HUES64 (cell line): ENCODE measurements around the gene TRIP6.

Experiments
- H3K27ac ChIP-seq: 2 replicates; pipeline ENCODE4 v1.7.0; 2013; ENCODE audit warnings: low read depth, low read length, inconsistent platforms
- H3K27me3 ChIP-seq: 2 replicates; pipeline ENCODE4 v1.6.1; 2013; ENCODE audit warnings: mild to moderate bottlenecking, low read length; ENCODE audit not compliant: insufficient read depth
- H3K36me3 ChIP-seq: 2 replicates; pipeline ENCODE4 v1.6.1; 2013; ENCODE audit warnings: mild to moderate bottlenecking, low read length; ENCODE audit not compliant: insufficient read depth
- H3K4me1 ChIP-seq: 2 replicates; pipeline ENCODE4 v1.6.1; 2013; ENCODE audit warnings: mild to moderate bottlenecking, low read length, moderate library complexity; ENCODE audit not compliant: insufficient read depth
- H3K4me3 ChIP-seq: 2 replicates; pipeline ENCODE4 v1.5.1; 2013; ENCODE audit warnings: mild to moderate bottlenecking, low read length, moderate library complexity
- H3K9ac ChIP-seq: 2 replicates; pipeline ENCODE4 v1.6.1; 2013; ENCODE audit warnings: mild to moderate bottlenecking, low read depth, low read length
- H3K9me3 ChIP-seq: 2 replicates; pipeline ENCODE4 v1.6.1; 2013; ENCODE audit warnings: low read depth, low read length; ENCODE audit not compliant: insufficient read depth
- WGBS: fragments of 150-250, 120-280 bp; methylation state at CpG from one replicate; pipeline ENCODE4 v1.1.7; 2013; ENCODE audit warnings: missing lambda C conversion rate; 5-methylcytosine and 5-hydroxymethylcytosine counted together

Gene TRIP6

GRCh38 chr7:100886142-100886935 lies 19.2 kb downstream of the TRIP6 start:
- Histone ChIP-seq H3K36me3 (peaks cover 74% of the 10 kb centered on the region), H3K9ac (no peak overlapping the region), H3K27ac (no peak overlapping the region), H3K4me3 (no peak overlapping the region), H3K4me1 (no peaks in the 10 kb centered on the region), H3K27me3 (no peaks in the 10 kb centered on the region), H3K9me3 (no peaks in the 10 kb centered on the region)
- 94% methylated on average over 27 of the region's 27 CpGs for WGBS

- Histone ChIP-seq H3K27ac (no peak overlapping the region), H3K9me3 (no peaks in the 10 kb centered on the region), H3K4me3 (no peak overlapping the region), H3K27me3 (no peaks in the 10 kb centered on the region), H3K4me1 (no peaks in the 10 kb centered on the region), H3K36me3 (peaks cover 67% of the 10 kb centered on the region), H3K9ac (no peak overlapping the region)
- 93% methylated on average over 25 of the region's 25 CpGs for WGBS
These were observed 19.8 kb downstream of the TRIP6 start for GRCh38 chr7:100886936-100887515.

- Histone ChIP-seq H3K9ac (no peak overlapping the region), H3K36me3 (peaks cover 60% of the 10 kb centered on the region), H3K4me1 (no peaks in the 10 kb centered on the region), H3K9me3 (no peaks in the 10 kb centered on the region), H3K27ac (peak overlapping the region; percentile 34; the same call in 1 of the 2 replicates), H3K27me3 (no peaks in the 10 kb centered on the region), H3K4me3 (peak overlapping the region; percentile 91)
- 82% methylated on average over 21 of the region's 21 CpGs for WGBS
These were observed 20.5 kb downstream of the TRIP6 start for GRCh38 chr7:100887516-100888290.

GRCh38 chr7:100888291-100888987 lies 21.3 kb downstream of the TRIP6 start:
- peaks cover 53% of the 10 kb centered on the region for H3K36me3 ChIP-seq
- peak overlapping the region; percentile 88 for H3K27ac ChIP-seq
- H3K9me3 ChIP-seq = no peaks in the 10 kb centered on the region
- H3K4me1 ChIP-seq = no peaks in the 10 kb centered on the region
- H3K27me3 ChIP-seq = no peaks in the 10 kb centered on the region
- peak overlapping the region; percentile 91 for H3K4me3 ChIP-seq
- WGBS = 83% methylated on average over 18 of the region's 18 CpGs
- H3K9ac ChIP-seq = peak overlapping the region; percentile 96

GRCh38 chr7:100888988-100889750 lies 22.0 kb downstream of the TRIP6 start, which contains the start of gene UFSP1:
TSS of gene UFSP1 (minus strand) at chr7:100889715. CDS start at chr7:100889271, 444 bp downstream.
- Histone ChIP-seq H3K36me3 (peaks cover 45% of the 10 kb centered on the region), H3K9me3 (no peaks in the 10 kb centered on the region), H3K27ac (peak within 1 kb of the TSS; percentile 92), H3K9ac (peak within 1 kb of the TSS; percentile 96), H3K27me3 (no peaks in the 10 kb centered on the region; the same call in 1 of the 2 replicates), H3K4me1 (no peaks in the 10 kb centered on the region), H3K4me3 (peak within 1 kb of the TSS; percentile 91)
- 3% methylated on average over 70 of the region's 73 CpGs for WGBS

GRCh38 chr7:100890653-100891567 lies 23.7 kb downstream of the TRIP6 start:
- peak overlapping the region; percentile 70 for H3K4me3 ChIP-seq
- H3K27ac ChIP-seq = peak overlapping the region; percentile 92
- peaks cover 28% of the 10 kb centered on the region for H3K36me3 ChIP-seq
- H3K27me3 ChIP-seq = peaks cover 14% of the 10 kb centered on the region
- no peaks in the 10 kb centered on the region for H3K9me3 ChIP-seq
- H3K9ac ChIP-seq = peak overlapping the region; percentile 88
- H3K4me1 ChIP-seq = no peaks in the 10 kb centered on the region
- WGBS = 34% methylated on average over 41 of the region's 43 CpGs

- Histone ChIP-seq H3K36me3 (peaks cover 21% of the 10 kb centered on the region), H3K4me3 (peak overlapping the region; percentile 70), H3K9me3 (no peaks in the 10 kb centered on the region), H3K4me1 (no peaks in the 10 kb centered on the region), H3K27ac (peak overlapping the region; percentile 36; the same call in 1 of the 2 replicates), H3K27me3 (peaks cover 22% of the 10 kb centered on the region), H3K9ac (peak overlapping the region; percentile 88; the same call in 1 of the 2 replicates)
- 83% methylated on average over 6 of the region's 8 CpGs for WGBS
These were observed 24.5 kb downstream of the TRIP6 start for GRCh38 chr7:100891568-100892247.

- Histone ChIP-seq H3K27me3 (peaks cover 28% of the 10 kb centered on the region), H3K36me3 (peaks cover 11% of the 10 kb centered on the region), H3K9me3 (no peaks in the 10 kb centered on the region), H3K27ac (no peak overlapping the region), H3K4me3 (no peak overlapping the region), H3K9ac (no peak overlapping the region), H3K4me1 (no peaks in the 10 kb centered on the region)
- 93% methylated on average over 42 of the region's 44 CpGs for WGBS
These were observed 25.5 kb downstream of the TRIP6 start for GRCh38 chr7:100892364-100893317.
